Liver (tissue), 3 donors: ENCODE results near the gene SEC14L3.

Source experiments
- EGR1 ChIP-seq, 2 donors: IDR thresholded peaks; 2 replicates each; pipeline ENCODE4 v1.6.1; 2016 to 2018; ENCODE audit warnings: antibody characterized with exemption in 2 of 2, low read depth in 2 of 2
- RAD21 ChIP-seq, 2 donors: IDR thresholded peaks; 2 replicates each; pipeline ENCODE4 v1.6.1; 2016; ENCODE audit warnings: antibody characterized with exemption in 2 of 2, mild to moderate bottlenecking in 2 of 2
- SP1 ChIP-seq: IDR thresholded peaks from 2 replicates; pipeline ENCODE4 v1.6.1; 2018; ENCODE audit warnings: antibody characterized with exemption, mild to moderate bottlenecking
- TAF1 ChIP-seq: conservative IDR thresholded peaks from 2 replicates; pipeline ENCODE4 v1.6.1; 2016; ENCODE audit warnings: antibody characterized with exemption, mild to moderate bottlenecking
- YY1 ChIP-seq: IDR thresholded peaks from 2 replicates; pipeline ENCODE4 v1.6.1; 2016; ENCODE audit warnings: antibody characterized with exemption, mild to moderate bottlenecking
- TF ChIP-seq, protein P1 (sequence below): IDR thresholded peaks from 2 replicates; pipeline ENCODE4 v1.6.1; 2016; ENCODE audit warnings: antibody characterized with exemption, mild to moderate bottlenecking
- TF ChIP-seq, protein P2 (sequence below): fragments of 150-350 bp; IDR thresholded peaks from 2 replicates; pipeline ENCODE4 v1.5.1; 2017; ENCODE audit warnings: improper control_type of control experiment, low read depth, low read length; ENCODE audit not compliant: missing input control
- TF ChIP-seq, protein P3 (sequence below): IDR thresholded peaks from 2 replicates; pipeline ENCODE4 v1.6.1; 2016; ENCODE audit warnings: antibody characterized with exemption
- TF ChIP-seq, protein P4 (sequence below): IDR thresholded peaks from 2 replicates; pipeline ENCODE4 v1.6.1; 2016; ENCODE audit warnings: antibody characterized with exemption
- donor health status: healthy.
- donor health status: healthy.

DNA sequence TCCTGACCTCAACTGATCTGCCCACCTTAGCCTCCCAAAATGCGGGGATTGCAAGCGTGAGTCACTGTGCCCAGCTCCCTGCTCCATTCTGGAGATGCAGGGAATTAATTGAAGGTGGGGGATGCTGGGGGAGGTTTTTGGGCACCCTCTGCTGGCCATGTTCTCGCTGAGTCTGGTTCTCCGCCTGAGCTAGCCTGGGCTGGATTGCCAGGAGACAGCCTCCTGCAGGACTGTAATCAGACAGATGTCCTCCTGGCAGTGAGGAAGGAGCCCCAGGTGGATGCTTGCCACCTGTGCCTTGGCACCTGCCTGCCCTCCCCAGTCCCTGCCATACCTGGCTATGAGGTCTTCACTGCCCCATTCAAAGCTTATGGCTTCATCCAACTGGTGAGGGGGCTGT, 40.9 kb downstream of the SEC14L3 start:
- TF ChIP-seq, protein P1, sequence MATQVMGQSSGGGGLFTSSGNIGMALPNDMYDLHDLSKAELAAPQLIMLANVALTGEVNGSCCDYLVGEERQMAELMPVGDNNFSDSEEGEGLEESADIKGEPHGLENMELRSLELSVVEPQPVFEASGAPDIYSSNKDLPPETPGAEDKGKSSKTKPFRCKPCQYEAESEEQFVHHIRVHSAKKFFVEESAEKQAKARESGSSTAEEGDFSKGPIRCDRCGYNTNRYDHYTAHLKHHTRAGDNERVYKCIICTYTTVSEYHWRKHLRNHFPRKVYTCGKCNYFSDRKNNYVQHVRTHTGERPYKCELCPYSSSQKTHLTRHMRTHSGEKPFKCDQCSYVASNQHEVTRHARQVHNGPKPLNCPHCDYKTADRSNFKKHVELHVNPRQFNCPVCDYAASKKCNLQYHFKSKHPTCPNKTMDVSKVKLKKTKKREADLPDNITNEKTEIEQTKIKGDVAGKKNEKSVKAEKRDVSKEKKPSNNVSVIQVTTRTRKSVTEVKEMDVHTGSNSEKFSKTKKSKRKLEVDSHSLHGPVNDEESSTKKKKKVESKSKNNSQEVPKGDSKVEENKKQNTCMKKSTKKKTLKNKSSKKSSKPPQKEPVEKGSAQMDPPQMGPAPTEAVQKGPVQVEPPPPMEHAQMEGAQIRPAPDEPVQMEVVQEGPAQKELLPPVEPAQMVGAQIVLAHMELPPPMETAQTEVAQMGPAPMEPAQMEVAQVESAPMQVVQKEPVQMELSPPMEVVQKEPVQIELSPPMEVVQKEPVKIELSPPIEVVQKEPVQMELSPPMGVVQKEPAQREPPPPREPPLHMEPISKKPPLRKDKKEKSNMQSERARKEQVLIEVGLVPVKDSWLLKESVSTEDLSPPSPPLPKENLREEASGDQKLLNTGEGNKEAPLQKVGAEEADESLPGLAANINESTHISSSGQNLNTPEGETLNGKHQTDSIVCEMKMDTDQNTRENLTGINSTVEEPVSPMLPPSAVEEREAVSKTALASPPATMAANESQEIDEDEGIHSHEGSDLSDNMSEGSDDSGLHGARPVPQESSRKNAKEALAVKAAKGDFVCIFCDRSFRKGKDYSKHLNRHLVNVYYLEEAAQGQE = no peak
- TF ChIP-seq SP1 (no peak), EGR1 (IDR thresholded peaks at IDR 0.05; ENCODE audit: low read depth in 2 of 2) (no peak), TAF1 (no peak), YY1 (no peak), RAD21 (IDR thresholded peaks at IDR 0.05) (no peak)
- TF ChIP-seq, protein P2, sequence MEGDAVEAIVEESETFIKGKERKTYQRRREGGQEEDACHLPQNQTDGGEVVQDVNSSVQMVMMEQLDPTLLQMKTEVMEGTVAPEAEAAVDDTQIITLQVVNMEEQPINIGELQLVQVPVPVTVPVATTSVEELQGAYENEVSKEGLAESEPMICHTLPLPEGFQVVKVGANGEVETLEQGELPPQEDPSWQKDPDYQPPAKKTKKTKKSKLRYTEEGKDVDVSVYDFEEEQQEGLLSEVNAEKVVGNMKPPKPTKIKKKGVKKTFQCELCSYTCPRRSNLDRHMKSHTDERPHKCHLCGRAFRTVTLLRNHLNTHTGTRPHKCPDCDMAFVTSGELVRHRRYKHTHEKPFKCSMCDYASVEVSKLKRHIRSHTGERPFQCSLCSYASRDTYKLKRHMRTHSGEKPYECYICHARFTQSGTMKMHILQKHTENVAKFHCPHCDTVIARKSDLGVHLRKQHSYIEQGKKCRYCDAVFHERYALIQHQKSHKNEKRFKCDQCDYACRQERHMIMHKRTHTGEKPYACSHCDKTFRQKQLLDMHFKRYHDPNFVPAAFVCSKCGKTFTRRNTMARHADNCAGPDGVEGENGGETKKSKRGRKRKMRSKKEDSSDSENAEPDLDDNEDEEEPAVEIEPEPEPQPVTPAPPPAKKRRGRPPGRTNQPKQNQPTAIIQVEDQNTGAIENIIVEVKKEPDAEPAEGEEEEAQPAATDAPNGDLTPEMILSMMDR = no peak
- TF ChIP-seq, protein P3, sequence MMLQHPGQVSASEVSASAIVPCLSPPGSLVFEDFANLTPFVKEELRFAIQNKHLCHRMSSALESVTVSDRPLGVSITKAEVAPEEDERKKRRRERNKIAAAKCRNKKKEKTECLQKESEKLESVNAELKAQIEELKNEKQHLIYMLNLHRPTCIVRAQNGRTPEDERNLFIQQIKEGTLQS = no peak
- TF ChIP-seq, protein P4, sequence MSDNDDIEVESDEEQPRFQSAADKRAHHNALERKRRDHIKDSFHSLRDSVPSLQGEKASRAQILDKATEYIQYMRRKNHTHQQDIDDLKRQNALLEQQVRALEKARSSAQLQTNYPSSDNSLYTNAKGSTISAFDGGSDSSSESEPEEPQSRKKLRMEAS = no peak
